Measurements from ENCODE around the gene AP4S1.
A peak's percentile ranks its signal among the peaks of the same experiment; 100 is the strongest.
"Not testable (repeated sequence)": the region's sequence is repeated elsewhere in the genome, so short reads cannot be mapped to it uniquely, and the experiment has no call there.

Gene AP4S1

GRCh38 chr14:30994681-30995620 is 30.5 kb upstream of the AP4S1 start:
- no peaks in the 10 kb centered on the region for H3K27me3 ChIP-seq (ENCODE audit: insufficient read depth, low read length)
- H3K4me3 ChIP-seq (ENCODE audit: low read length), result no peak overlapping the region
- peaks cover 30% of the 10 kb centered on the region for H3K4me1 ChIP-seq (ENCODE audit: insufficient read depth, low read length)
- H3K9ac ChIP-seq (ENCODE audit: low read depth, low read length), result no peak overlapping the region
- WGBS, result 62% methylated on average over 4 of the region's 4 CpGs
- 0 out of 2 replicates have a peak, but pooled peaks cover 3% of the 10 kb centered on the region for H3K36me3 ChIP-seq (ENCODE audit: insufficient read depth, low read length)
- H3K9me3 ChIP-seq (ENCODE audit: insufficient read depth, low read depth, low read length), result peaks cover 8% of the 10 kb centered on the region; the same call in 1 of the 2 replicates
- no peak overlapping the region for H3K27ac ChIP-seq (ENCODE audit: low read depth, low read length)

DNA sequence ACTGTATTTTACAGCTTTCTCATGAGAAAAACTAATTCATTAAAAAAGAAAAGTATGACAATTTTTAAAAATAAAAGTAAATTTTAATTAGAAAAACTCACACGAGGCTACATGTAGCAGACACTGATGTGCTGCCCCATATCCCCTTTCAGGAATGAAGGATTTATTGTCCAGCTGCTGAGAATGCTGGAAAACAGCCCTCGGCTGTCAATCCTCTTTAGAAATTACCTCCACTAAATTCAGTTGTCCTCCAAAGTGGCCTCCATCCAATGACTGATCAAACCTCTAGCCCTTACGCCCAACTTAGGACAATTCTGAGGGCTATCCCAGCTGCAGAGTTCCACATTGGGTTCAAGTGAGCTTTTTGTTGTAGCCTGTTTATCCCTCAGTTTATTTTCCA is 29.8 kb upstream of the AP4S1 start:
- peaks cover 8% of the 10 kb centered on the region; the same call in 1 of the 2 replicates for H3K9me3 ChIP-seq (ENCODE audit: insufficient read depth, low read depth, low read length)
- no peak overlapping the region for H3K9ac ChIP-seq (ENCODE audit: low read depth, low read length)
- H3K36me3 ChIP-seq (ENCODE audit: insufficient read depth, low read length), result 0 out of 2 replicates have a peak, but pooled peaks cover 3% of the 10 kb centered on the region
- WGBS, result 85% methylated on average over 3 of the region's 3 CpGs
- H3K27me3 ChIP-seq (ENCODE audit: insufficient read depth, low read length), result no peaks in the 10 kb centered on the region
- H3K27ac ChIP-seq (ENCODE audit: low read depth, low read length), result no peak overlapping the region
- peaks cover 35% of the 10 kb centered on the region for H3K4me1 ChIP-seq (ENCODE audit: insufficient read depth, low read length)
- no peak overlapping the region for H3K4me3 ChIP-seq (ENCODE audit: low read length)

DNA sequence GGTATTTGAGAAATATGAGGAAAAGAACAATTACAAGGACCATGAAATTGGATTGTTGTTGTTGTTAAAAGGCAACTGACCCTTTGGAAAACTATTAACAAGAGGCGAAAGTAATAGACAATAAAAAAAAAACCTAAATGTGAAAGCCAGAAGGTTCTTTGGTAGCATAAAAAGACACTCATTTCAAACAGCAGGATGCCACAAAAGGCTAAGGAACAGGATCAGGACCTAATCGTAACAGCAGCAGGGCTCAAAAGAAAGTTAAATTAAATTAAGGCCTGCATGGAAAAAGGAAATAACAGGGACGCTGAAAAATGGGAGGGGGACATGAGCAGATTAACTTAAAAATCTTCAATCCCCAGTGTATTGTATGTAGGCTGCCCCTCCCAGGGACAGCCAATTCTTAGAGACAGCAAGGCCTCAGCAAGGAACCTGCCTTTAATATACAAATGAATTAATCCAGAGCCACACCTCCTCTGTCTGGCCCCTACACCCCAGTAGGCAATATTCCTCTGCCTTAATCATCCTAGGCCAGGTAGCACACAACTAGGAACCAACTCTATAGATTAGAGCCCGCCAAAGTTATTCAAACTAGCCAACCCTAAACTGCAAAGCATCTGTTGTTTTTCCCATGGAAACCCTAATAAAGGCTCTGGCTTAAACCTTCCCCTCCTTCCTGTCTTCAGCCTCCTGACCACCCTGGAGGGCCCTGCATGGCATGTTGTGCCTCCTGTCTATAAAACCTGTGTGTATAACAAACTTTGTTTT is 28.4 kb upstream of the AP4S1 start:
- Histone ChIP-seq H3K36me3 (ENCODE audit: insufficient read depth, low read length) (peaks cover 7% of the 10 kb centered on the region; the same call in 1 of the 2 replicates), H3K27me3 (ENCODE audit: insufficient read depth, low read length) (no peaks in the 10 kb centered on the region), H3K4me3 (ENCODE audit: low read length) (no peak overlapping the region), H3K27ac (ENCODE audit: low read depth, low read length) (peak overlapping the region; percentile 43; the same call in 1 of the 2 replicates), H3K9me3 (ENCODE audit: insufficient read depth, low read depth, low read length) (peaks cover 8% of the 10 kb centered on the region; the same call in 1 of the 2 replicates), H3K9ac (ENCODE audit: low read depth, low read length) (no peak overlapping the region), H3K4me1 (ENCODE audit: insufficient read depth, low read length) (peaks cover 42% of the 10 kb centered on the region)
- WGBS, result 20% methylated on average over 3 of the region's 4 CpGs

DNA sequence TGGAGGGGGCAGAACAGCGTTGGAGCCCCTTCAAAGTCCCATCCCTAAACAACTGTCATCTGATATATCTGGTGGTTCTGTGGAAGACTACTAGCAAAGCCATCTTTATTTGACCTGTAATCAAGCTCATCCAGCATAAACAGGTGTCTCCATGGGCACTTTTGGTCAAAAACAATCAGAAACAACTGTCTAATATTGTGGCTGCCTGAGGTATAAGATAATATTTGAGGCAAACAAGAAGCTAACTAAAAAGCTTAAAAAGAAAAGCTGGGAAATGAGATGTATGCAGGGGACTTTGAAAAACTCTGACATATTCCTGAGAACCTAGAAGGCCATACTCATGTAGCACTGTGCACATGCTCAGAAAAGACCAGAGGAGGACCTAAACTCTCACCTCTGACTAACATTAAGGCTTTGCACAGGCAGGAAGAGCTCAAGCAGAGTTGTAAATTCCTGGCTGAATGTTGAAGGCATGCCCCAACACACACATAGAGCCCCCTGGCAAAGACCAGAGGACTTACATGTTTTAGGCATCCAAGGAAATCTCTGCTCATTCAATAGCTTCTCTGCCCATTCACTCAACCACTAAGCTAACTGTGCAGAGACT is 27.2 kb upstream of the AP4S1 start:
- 100% methylated on average over 1 of the region's 1 CpG for WGBS
- H3K27me3 ChIP-seq (ENCODE audit: insufficient read depth, low read length), result no peaks in the 10 kb centered on the region
- H3K27ac ChIP-seq (ENCODE audit: low read depth, low read length), result peak overlapping the region; percentile 29; the same call in 1 of the 2 replicates
- H3K4me3 ChIP-seq (ENCODE audit: low read length), result no peak overlapping the region
- H3K36me3 ChIP-seq (ENCODE audit: insufficient read depth, low read length), result peaks cover 7% of the 10 kb centered on the region; the same call in 1 of the 2 replicates
- H3K4me1 ChIP-seq (ENCODE audit: insufficient read depth, low read length), result peaks cover 42% of the 10 kb centered on the region
- H3K9ac ChIP-seq (ENCODE audit: low read depth, low read length), result no peak overlapping the region
- H3K9me3 ChIP-seq (ENCODE audit: insufficient read depth, low read depth, low read length), result peaks cover 8% of the 10 kb centered on the region; the same call in 1 of the 2 replicates

GRCh38 chr14:30999038-30999773 is 26.2 kb upstream of the AP4S1 start:
- H3K9ac ChIP-seq (ENCODE audit: low read depth, low read length), result no peak overlapping the region
- H3K27me3 ChIP-seq (ENCODE audit: insufficient read depth, low read length), result no peaks in the 10 kb centered on the region
- WGBS, result 94% methylated on average over 5 of the region's 6 CpGs
- H3K4me3 ChIP-seq (ENCODE audit: low read length), result no peak overlapping the region
- peaks cover 42% of the 10 kb centered on the region for H3K4me1 ChIP-seq (ENCODE audit: insufficient read depth, low read length)
- H3K27ac ChIP-seq (ENCODE audit: low read depth, low read length), result no peak overlapping the region
- H3K9me3 ChIP-seq (ENCODE audit: insufficient read depth, low read depth, low read length), result peaks cover 8% of the 10 kb centered on the region; the same call in 1 of the 2 replicates
- peaks cover 7% of the 10 kb centered on the region; the same call in 1 of the 2 replicates for H3K36me3 ChIP-seq (ENCODE audit: insufficient read depth, low read length)

DNA sequence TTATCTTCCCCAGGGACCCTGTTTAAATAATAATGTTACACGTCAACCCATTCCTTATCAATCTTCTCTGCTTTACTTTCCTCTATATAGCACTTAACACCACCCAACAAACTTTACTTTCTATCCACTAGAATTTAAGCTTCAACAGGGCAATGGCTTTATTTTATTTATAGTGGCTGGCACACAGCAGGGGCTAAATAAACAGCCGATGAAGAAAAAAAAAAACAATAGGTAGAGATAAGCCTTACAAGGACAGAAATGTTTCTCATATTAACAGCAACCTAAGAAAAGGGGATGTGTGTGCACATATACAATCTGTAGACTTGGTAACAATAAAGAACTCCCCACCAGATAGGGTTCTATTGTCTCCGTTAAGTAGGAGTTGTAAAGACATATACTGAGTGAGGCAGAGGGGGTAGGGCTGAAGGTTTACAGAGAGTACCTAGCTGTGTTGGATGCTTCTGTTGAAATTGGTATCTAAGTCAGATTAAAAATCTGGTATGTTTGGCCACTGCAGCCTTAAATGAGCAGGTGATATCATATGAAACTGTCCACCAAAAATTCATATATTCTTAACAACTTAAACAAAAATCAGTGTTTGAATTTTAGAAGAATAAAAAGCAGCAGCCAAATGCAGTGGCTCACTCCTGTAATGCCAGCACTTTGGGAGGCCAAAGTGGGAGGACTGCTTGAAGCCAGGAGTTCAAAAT is 24.7 kb upstream of the AP4S1 start:
- no peaks in the 10 kb centered on the region for H3K27me3 ChIP-seq (ENCODE audit: insufficient read depth, low read length)
- no peak overlapping the region for H3K27ac ChIP-seq (ENCODE audit: low read depth, low read length)
- H3K4me3 ChIP-seq (ENCODE audit: low read length), result no peak overlapping the region
- H3K36me3 ChIP-seq (ENCODE audit: insufficient read depth, low read length), result peaks cover 7% of the 10 kb centered on the region; the same call in 1 of the 2 replicates
- peaks cover 8% of the 10 kb centered on the region; the same call in 1 of the 2 replicates for H3K9me3 ChIP-seq (ENCODE audit: insufficient read depth, low read depth, low read length)
- H3K9ac ChIP-seq (ENCODE audit: low read depth, low read length), result no peak overlapping the region
- peaks cover 34% of the 10 kb centered on the region for H3K4me1 ChIP-seq (ENCODE audit: insufficient read depth, low read length)
- WGBS, result 55% methylated on average over 3 of the region's 3 CpGs

GRCh38 chr14:31001339-31001658 is 24.1 kb upstream of the AP4S1 start:
- H3K9me3 ChIP-seq (ENCODE audit: insufficient read depth, low read depth, low read length), result peaks cover 8% of the 10 kb centered on the region; the same call in 1 of the 2 replicates
- H3K4me1 ChIP-seq (ENCODE audit: insufficient read depth, low read length), result peaks cover 31% of the 10 kb centered on the region
- H3K27ac ChIP-seq (ENCODE audit: low read depth, low read length), result no peak overlapping the region
- H3K4me3 ChIP-seq (ENCODE audit: low read length), result no peak overlapping the region
- H3K9ac ChIP-seq (ENCODE audit: low read depth, low read length), result no peak overlapping the region
- peaks cover 7% of the 10 kb centered on the region; the same call in 1 of the 2 replicates for H3K36me3 ChIP-seq (ENCODE audit: insufficient read depth, low read length)
- no peaks in the 10 kb centered on the region for H3K27me3 ChIP-seq (ENCODE audit: insufficient read depth, low read length)
- 78% methylated on average over 6 of the region's 6 CpGs for WGBS

- WGBS, result 95% methylated on average over 3 of the region's 3 CpGs
- no peak overlapping the region for H3K9ac ChIP-seq (ENCODE audit: low read depth, low read length)
- peaks cover 10% of the 10 kb centered on the region; the same call in 1 of the 2 replicates for H3K36me3 ChIP-seq (ENCODE audit: insufficient read depth, low read length)
- no peaks in the 10 kb centered on the region for H3K27me3 ChIP-seq (ENCODE audit: insufficient read depth, low read length)
- H3K4me1 ChIP-seq (ENCODE audit: insufficient read depth, low read length), result peaks cover 15% of the 10 kb centered on the region
- no peak overlapping the region for H3K27ac ChIP-seq (ENCODE audit: low read depth, low read length)
- H3K9me3 ChIP-seq (ENCODE audit: insufficient read depth, low read depth, low read length), result peaks cover 6% of the 10 kb centered on the region; the same call in 1 of the 2 replicates
- H3K4me3 ChIP-seq (ENCODE audit: low read length), result no peak overlapping the region
These were observed 22.2 kb upstream of the AP4S1 start for GRCh38 chr14:31003284-31003683.

DNA sequence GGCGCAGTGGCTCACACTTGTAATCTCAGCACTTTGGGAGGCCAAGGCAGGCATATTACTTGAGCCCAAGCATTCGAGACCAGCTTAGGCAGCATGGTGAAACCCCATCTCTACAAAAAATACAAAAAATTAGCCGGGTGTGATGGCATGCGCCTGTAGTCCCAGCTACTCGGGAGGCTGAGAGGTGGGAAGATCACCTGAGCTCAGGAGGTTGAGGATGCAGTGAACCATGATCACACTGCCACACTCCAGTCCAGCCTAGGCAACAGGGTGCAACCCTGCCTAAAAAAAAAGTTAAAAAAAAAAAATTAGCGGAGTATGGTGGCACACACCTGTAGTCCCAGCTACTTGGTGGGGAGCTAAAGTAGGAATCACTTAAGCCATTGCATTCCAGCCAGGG is 21.4 kb upstream of the AP4S1 start:
- not testable (repeated sequence) for H3K4me3 ChIP-seq (ENCODE audit: low read length); H3K27ac ChIP-seq (ENCODE audit: low read depth, low read length); H3K27me3 ChIP-seq (ENCODE audit: insufficient read depth, low read length); H3K9ac ChIP-seq (ENCODE audit: low read depth, low read length); H3K9me3 ChIP-seq (ENCODE audit: insufficient read depth, low read depth, low read length)
- H3K4me1 ChIP-seq (ENCODE audit: insufficient read depth, low read length), result peaks cover 15% of the 10 kb centered on the region
- H3K36me3 ChIP-seq (ENCODE audit: insufficient read depth, low read length), result peaks cover 11% of the 10 kb centered on the region; the same call in 1 of the 2 replicates
- 95% methylated on average over 6 of the region's 6 CpGs for WGBS

DNA sequence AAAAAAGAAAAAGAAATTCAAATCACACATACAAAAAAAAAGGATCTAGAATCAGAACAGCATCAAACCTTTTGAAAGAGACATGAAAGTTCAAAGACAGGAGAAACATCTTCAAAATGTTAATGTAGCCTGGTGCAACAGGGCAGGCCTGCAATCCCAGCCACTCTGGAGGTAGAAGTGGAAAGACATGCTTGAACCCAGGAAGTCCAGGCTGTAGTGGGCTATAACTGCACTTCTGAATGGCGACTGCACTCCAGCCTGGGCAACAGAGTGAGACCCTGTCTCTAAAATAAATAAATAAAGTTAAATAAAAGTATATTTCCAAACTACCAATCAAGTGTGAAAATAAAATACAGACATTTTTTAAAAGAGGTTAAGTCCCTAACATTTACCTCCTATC is 18.7 kb upstream of the AP4S1 start:
- 100% methylated on average over 1 of the region's 1 CpG for whole genome bisulfite sequencing
- Histone ChIP-seq H3K27me3 (ENCODE audit: insufficient read depth, low read length) (no peaks in the 10 kb centered on the region), H3K27ac (ENCODE audit: low read depth, low read length) (no peak overlapping the region), H3K36me3 (ENCODE audit: insufficient read depth, low read length) (peaks cover 12% of the 10 kb centered on the region), H3K9ac (ENCODE audit: low read depth, low read length) (no peak overlapping the region), H3K9me3 (ENCODE audit: insufficient read depth, low read depth, low read length) (no peaks in the 10 kb centered on the region), H3K4me3 (ENCODE audit: low read length) (no peak overlapping the region), H3K4me1 (ENCODE audit: insufficient read depth, low read length) (peaks cover 3% of the 10 kb centered on the region; the same call in 1 of the 2 replicates)
